ENCODE measurements around the gene BFAR. TPM values are rescaled to one million over a fixed set of nuclear protein-coding genes. Genes with fewer than 3 reads are reported as not detected.
"Not testable (repeated sequence)": the region's sequence is repeated elsewhere in the genome, so short reads cannot be mapped to it uniquely, and the experiment has no call there.

Gene BFAR
- total and polyA plus RNA-seq, 2 of the 8 experiments (the other 6 are each of a cell fraction or from before 2014, with no cell fraction given) = 56.9 to 78.2 TPM

DNA sequence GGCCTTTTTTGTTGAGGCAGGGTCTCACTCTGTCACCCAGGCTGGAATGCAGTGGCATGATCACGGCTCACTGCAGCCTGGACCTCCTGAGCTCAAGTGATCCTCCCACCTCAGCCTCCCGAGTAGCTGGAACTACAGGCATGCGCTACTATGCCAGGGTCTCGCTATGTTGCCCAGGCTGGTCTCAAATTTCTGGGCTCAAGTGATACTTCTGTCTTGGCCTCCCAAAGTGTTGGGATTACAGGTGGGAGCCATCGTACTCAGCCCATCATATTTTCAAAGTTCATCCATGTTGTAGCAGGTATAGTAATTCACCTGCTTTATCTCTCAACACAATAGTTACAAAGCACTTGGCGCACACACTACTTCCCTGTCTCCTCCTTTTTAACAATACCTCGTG is 47.6 kb downstream of the BFAR start:
- POLR2A ChIA-PET (ENCODE audit: partially characterized antibody); H3K9me3 ChIP-seq (ENCODE audit: insufficient read depth in 2 of 2, low read depth in 1 of 2, low read length in 1 of 2); H4K8ac ChIP-seq (ENCODE audit: extremely low read depth, insufficient read depth, low read length); H3K56ac ChIP-seq (replicated peaks; ENCODE audit: insufficient read length, low read depth, low read length); H3K27me3 ChIP-seq (replicated peaks in 1 of 4; ENCODE audit: control insufficient read depth in 3 of 4, extremely low read depth in 1 of 4, insufficient read depth in 3 of 4, low read length in 3 of 4); H2AFZ ChIP-seq (ENCODE audit: low read length); H3K18ac ChIP-seq (ENCODE audit: extremely low read depth, low read length); H2BK15ac ChIP-seq (ENCODE audit: low read length); H3K23ac ChIP-seq (ENCODE audit: insufficient read length); H3K79me2 ChIP-seq (ENCODE audit: control insufficient read depth in 1 of 2, insufficient read depth in 2 of 2, low read length in 2 of 2); H2AK5ac ChIP-seq (ENCODE audit: low read depth, low read length); H3K27ac ChIP-seq (ENCODE audit: low read depth, low read length); FAIRE-seq; H3K79me1 ChIP-seq (ENCODE audit: low read depth, low read length); H3K36me3 ChIP-seq (ENCODE audit: control insufficient read depth in 2 of 4, insufficient read depth in 4 of 4, low read length in 3 of 4); DNase-seq (ENCODE audit: low read depth in 1 of 2, low spot score in 2 of 2); H3K14ac ChIP-seq (ENCODE audit: insufficient read length); H3K4me3 ChIP-seq (ENCODE audit: extremely low read depth in 1 of 4, insufficient read depth in 2 of 4, low read depth in 3 of 4, low read length in 4 of 4); H3K9ac ChIP-seq (replicated peaks in 1 of 4; ENCODE audit: extremely low read depth in 1 of 4, low read depth in 3 of 4, low read length in 3 of 4); H3K4me1 ChIP-seq (replicated peaks in 1 of 4; ENCODE audit: control insufficient read depth in 3 of 4, insufficient read depth in 4 of 4, low read length in 3 of 4); H2BK120ac ChIP-seq (replicated peaks; ENCODE audit: low read depth, low read length); H2BK5ac ChIP-seq (ENCODE audit: low read depth, low read length); H4K91ac ChIP-seq (replicated peaks; ENCODE audit: insufficient read length, low read length); H2BK12ac ChIP-seq (ENCODE audit: low read depth, low read length); H3K4me2 ChIP-seq (ENCODE audit: insufficient read depth in 1 of 2, low read depth in 2 of 2, low read length in 2 of 2); H3K23me2 ChIP-seq (ENCODE audit: low read depth, low read length); H4K5ac ChIP-seq (ENCODE audit: insufficient read length, low read depth, low read length); H2BK20ac ChIP-seq (ENCODE audit: low read length); H3K4ac ChIP-seq (replicated peaks; ENCODE audit: insufficient read length, low read depth, low read length); H4K20me1 ChIP-seq (replicated peaks in 1 of 2; ENCODE audit: control insufficient read depth in 1 of 2, insufficient read depth in 2 of 2, low read length in 2 of 2): not testable (repeated sequence)
- 88% methylated on average over 7 of the region's 7 CpGs; no CpG with 5 or more reads in 1 of the 2 experiments for whole genome bisulfite sequencing, 2 experiments (ENCODE audit: extremely low coverage in 1 of 2, insufficient coverage in 1 of 2, insufficient read length in 1 of 2, insufficient replicate concordance in 2 of 2, low coverage in 1 of 2, low lambda C conversion rate in 2 of 2, missing lambda C conversion rate in 1 of 2)
- CTCF ChIA-PET (ENCODE audit: partially characterized antibody) = interaction anchor here (0.6 kb wide), 1 partner anchor 79 kb away, joined by 4 read pairs; no protein-coding TSS in a partner anchor
